Esophagus squamous epithelium (tissue), 4 donors: Measurements from ENCODE around the gene TFE3.

Source experiments
- POLR2A ChIP-seq, 4 donors: fragments of 450-650 bp; IDR thresholded peaks; one replicate each; pipeline ENCODE4 v1.6.1; 2017; ENCODE audit warnings: antibody characterized with exemption in 4 of 4, mild to moderate bottlenecking in 4 of 4, moderate library complexity in 3 of 4
- TF ChIP-seq, protein P1 (sequence below), 6 experiments: fragments of 450-650 bp in 4 of 6; fragments of 200-600 bp in 2 of 6; sonication (generic) in 2 of 6; IDR thresholded peaks; one replicate each; pipeline ENCODE4 v1.5.1; 2016 to 2019; ENCODE audit warnings: antibody characterized with exemption in 6 of 6, mild to moderate bottlenecking in 4 of 6, moderate library complexity in 4 of 6

GRCh38 chrX:49066690-49067089 lies 23.5 kb upstream of the TFE3 start:
- TF ChIP-seq, protein P1, sequence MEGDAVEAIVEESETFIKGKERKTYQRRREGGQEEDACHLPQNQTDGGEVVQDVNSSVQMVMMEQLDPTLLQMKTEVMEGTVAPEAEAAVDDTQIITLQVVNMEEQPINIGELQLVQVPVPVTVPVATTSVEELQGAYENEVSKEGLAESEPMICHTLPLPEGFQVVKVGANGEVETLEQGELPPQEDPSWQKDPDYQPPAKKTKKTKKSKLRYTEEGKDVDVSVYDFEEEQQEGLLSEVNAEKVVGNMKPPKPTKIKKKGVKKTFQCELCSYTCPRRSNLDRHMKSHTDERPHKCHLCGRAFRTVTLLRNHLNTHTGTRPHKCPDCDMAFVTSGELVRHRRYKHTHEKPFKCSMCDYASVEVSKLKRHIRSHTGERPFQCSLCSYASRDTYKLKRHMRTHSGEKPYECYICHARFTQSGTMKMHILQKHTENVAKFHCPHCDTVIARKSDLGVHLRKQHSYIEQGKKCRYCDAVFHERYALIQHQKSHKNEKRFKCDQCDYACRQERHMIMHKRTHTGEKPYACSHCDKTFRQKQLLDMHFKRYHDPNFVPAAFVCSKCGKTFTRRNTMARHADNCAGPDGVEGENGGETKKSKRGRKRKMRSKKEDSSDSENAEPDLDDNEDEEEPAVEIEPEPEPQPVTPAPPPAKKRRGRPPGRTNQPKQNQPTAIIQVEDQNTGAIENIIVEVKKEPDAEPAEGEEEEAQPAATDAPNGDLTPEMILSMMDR (IDR thresholded peaks at IDR 0.05): no peak
- TF ChIP-seq POLR2A (IDR thresholded peaks at IDR 0.05): no peak
